Transverse colon (tissue), 4 donors: ENCODE measurements around the gene MRPL55. TPM values are rescaled to one million over a fixed set of nuclear protein-coding genes. Genes with fewer than 3 reads are reported as not detected.

Experiments used
- DNase-seq: peaks from one replicate; pipeline ENCODE4 v3.0.0-alpha.2; 2019
- H3K27ac ChIP-seq, 4 donors: fragments of 200-600 bp; sonication (generic); 2 replicates each; pipeline ENCODE4 v1.5.1; 2016 to 2018; ENCODE audit warnings: inconsistent platforms in 4 of 4
- H3K27me3 ChIP-seq: fragments of 200-600 bp; sonication (generic); 2 replicates; pipeline ENCODE4 v1.5.1; 2017; ENCODE audit warnings: inconsistent platforms
- H3K36me3 ChIP-seq, 4 donors: fragments of 200-600 bp; sonication (generic); 2 replicates each; pipeline ENCODE4 v1.5.1; 2017 to 2019; ENCODE audit warnings: inconsistent platforms in 4 of 4
- H3K4me1 ChIP-seq, 4 donors: fragments of 200-600 bp; sonication (generic); 2 replicates each; pipeline ENCODE4 v1.5.1; 2017 to 2020; ENCODE audit warnings: inconsistent platforms in 4 of 4
- H3K4me3 ChIP-seq, 4 donors: fragments of 200-600 bp; sonication (generic); 1 replicate in 1 of 4; 2 replicates in 3 of 4; pipeline versions ENCODE4 v1.5.1 to v1.6.1; 2017 to 2019; ENCODE audit warnings: inconsistent platforms in 4 of 4
- H3K9me3 ChIP-seq, 2 donors: fragments of 200-600 bp; sonication (generic); 2 replicates each; pipeline ENCODE4 v1.5.1; 2017 to 2019; ENCODE audit warnings: inconsistent platforms in 2 of 2
- CTCF ChIP-seq, 5 experiments: fragments of 200-600 bp in 3 of 5; fragments of 450-650 bp in 2 of 5; sonication (generic) in 3 of 5; IDR thresholded peaks; 1 replicate in 2 of 5; 2 replicates in 3 of 5; pipeline ENCODE4 v1.5.1; 2016 to 2017; ENCODE audit warnings: antibody characterized with exemption in 5 of 5, inconsistent platforms in 3 of 5, mild to moderate bottlenecking in 2 of 5, moderate library complexity in 1 of 5
- EP300 ChIP-seq: sonication (generic); formaldehyde crosslinking; IDR thresholded peaks from one replicate; pipeline ENCODE4 v1.6.1; 2017; ENCODE audit warnings: antibody characterized with exemption, low read depth
- POLR2A ChIP-seq: fragments of 450-650 bp; IDR thresholded peaks from one replicate; pipeline ENCODE4 v1.6.1; 2016; ENCODE audit warnings: antibody characterized with exemption, mild to moderate bottlenecking, moderate library complexity
- POLR2AphosphoS5 ChIP-seq, 3 donors: sonication (generic); formaldehyde crosslinking; IDR thresholded peaks; one replicate each; pipeline ENCODE4 v1.6.1; 2016; ENCODE audit warnings: antibody characterized with exemption in 3 of 3
- WGBS, 2 donors: methylation state at CpG; one replicate each; pipeline ENCODE4 v1.1.5; 2018; ENCODE audit warnings: low coverage in 1 of 2; 5-methylcytosine and 5-hydroxymethylcytosine counted together
- in situ Hi-C, 4 donors: fragments of 200-750 bp; cut with MboI; loops; one replicate each; pipeline versions ENCODE4 v1.15.0 to v1.15.1; 2017; ENCODE audit warnings: low sequenced_read_pairs in 3 of 4, low pct_ligation_motif_present in 1 of 4, low pct_unique_long_range_greater_than_20kb in 1 of 4
- intact Hi-C: fragments of 100-400 bp; cut with DNase I; formaldehyde crosslinking; loops from one replicate; pipeline ENCODE4 v1.15.1; 2023; ENCODE audit warnings: low total_unique reads
- total RNA-seq, 4 donors: library from RNA; depleted of rRNA; stranded (reverse); fragments of >200 nt; gene quantifications; one replicate each; pipeline ENCODE4 v1.1.0, GENCODE V29; 2016

The MRPL55 gene
- total RNA-seq, 4 donors from 2014 or later: 47.1 to 95.5 (median 77.1) TPM

GRCh38 chr1:228146417-228147150 is 37.5 kb upstream of the MRPL55 start:
- Histone ChIP-seq H3K27me3 (no peaks in the 10 kb centered on the region), H3K36me3 (no peaks in the 10 kb centered on the region), H3K4me1 (peaks cover 21 to 56% (median 39%) of the 10 kb centered on the region in 4 donors), H3K4me3 (no peak overlapping the region), H3K27ac (no peak overlapping the region), H3K9me3 (no peaks in the 10 kb centered on the region)
- intact Hi-C loops (no loop called here), in situ Hi-C loops (no loop called here)
- DNase-seq: no peak
- 90% methylated on average over 17 of the region's 18 CpGs; no CpG with 5 or more reads in 1 of the 2 donors for WGBS, 2 donors
- TF ChIP-seq POLR2A (no peak), POLR2AphosphoS5 (IDR thresholded peaks at IDR 0.05) (no peak), CTCF (IDR thresholded peaks at IDR 0.05) (no peak), EP300 (no peak)

- Histone ChIP-seq H3K36me3 (no peaks in the 10 kb centered on the region), H3K27me3 (no peaks in the 10 kb centered on the region), H3K27ac (no peak overlapping the region), H3K4me1 (peaks cover 23 to 57% (median 38%) of the 10 kb centered on the region in 4 donors), H3K9me3 (no peaks in the 10 kb centered on the region), H3K4me3 (no peak overlapping the region)
- in situ Hi-C loops: no loop called here
- DNase-seq: no peak
- 91 to 92% methylated on average over 2 to 31 of the region's 31 CpGs for WGBS, 2 donors
- TF ChIP-seq CTCF (IDR thresholded peaks at IDR 0.05): no peak
- TF ChIP-seq POLR2A: no peak
- TF ChIP-seq EP300: no peak
- TF ChIP-seq POLR2AphosphoS5 (IDR thresholded peaks at IDR 0.05): no peak
- intact Hi-C loops: no loop called here
These were observed 36.6 kb upstream of the MRPL55 start for GRCh38 chr1:228145463-228146416.

GRCh38 chr1:228144993-228145343 is 35.9 kb upstream of the MRPL55 start:
- DNase-seq: no peak
- intact Hi-C loops: no loop called here

More at GRCh38 chr1:228144993-228145343, 35.9 kb upstream of the MRPL55 start:
- no peaks in the 10 kb centered on the region for H3K9me3 ChIP-seq
- no peak overlapping the region for H3K4me3 ChIP-seq
- in situ Hi-C loops: no loop called here
- WGBS, 2 donors: 86% methylated on average over 8 of the region's 8 CpGs; no CpG with 5 or more reads in 1 of the 2 donors
- H3K27me3 ChIP-seq: no peaks in the 10 kb centered on the region
- no peak overlapping the region for H3K27ac ChIP-seq
- no peaks in the 10 kb centered on the region for H3K36me3 ChIP-seq
- TF ChIP-seq POLR2AphosphoS5 (IDR thresholded peaks at IDR 0.05) (no peak), CTCF (IDR thresholded peaks at IDR 0.05) (no peak), POLR2A (no peak), EP300 (no peak)
- peaks cover 23 to 51% (median 32%) of the 10 kb centered on the region in 4 donors for H3K4me1 ChIP-seq
